Liver (tissue), 1 donor: ENCODE measurements around the gene KRTAP5-11.

Source experiments
- REST ChIP-seq: IDR thresholded peaks from 2 replicates; pipeline ENCODE4 v1.6.1; 2016; ENCODE audit warnings: antibody characterized with exemption, mild to moderate bottlenecking
- YY1 ChIP-seq: IDR thresholded peaks from 2 replicates; pipeline ENCODE4 v1.6.1; 2016; ENCODE audit warnings: antibody characterized with exemption, mild to moderate bottlenecking
- TF ChIP-seq, protein P1 (sequence below): IDR thresholded peaks from 2 replicates; pipeline ENCODE4 v1.6.1; 2016; ENCODE audit warnings: antibody characterized with exemption

DNA sequence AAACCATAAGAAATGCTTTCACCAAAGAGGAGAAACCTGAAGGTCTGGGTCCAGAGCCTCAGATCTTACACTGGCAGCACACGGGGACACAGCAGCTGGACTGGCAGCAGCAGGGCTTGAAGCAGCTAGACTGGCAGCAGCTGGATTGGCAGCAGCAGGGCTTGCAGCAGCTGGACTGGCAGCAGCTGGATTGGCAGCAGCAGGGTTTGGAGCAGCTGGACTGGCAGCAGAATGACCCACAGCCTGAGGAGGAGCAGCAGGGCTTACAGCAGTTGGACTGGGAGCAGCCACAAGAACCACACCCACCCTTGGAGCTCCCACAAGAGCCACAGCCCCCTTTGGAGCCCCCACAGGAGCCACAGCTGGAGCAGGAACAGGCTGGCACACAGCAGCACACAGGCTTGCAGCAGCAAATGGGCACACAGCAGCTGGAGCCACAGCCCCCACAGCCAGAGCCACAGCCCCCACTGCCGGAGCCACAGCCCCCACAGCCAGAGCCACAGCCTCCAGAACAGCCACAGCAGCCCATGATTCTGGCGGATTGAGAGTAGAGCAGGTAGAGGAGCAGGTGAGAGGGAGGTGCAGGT lies at the start of gene KRTAP5-11:
- TF ChIP-seq YY1 (no peak), REST (no peak)
- TF ChIP-seq, protein P1, sequence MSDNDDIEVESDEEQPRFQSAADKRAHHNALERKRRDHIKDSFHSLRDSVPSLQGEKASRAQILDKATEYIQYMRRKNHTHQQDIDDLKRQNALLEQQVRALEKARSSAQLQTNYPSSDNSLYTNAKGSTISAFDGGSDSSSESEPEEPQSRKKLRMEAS, result no peak
